CD4-positive, alpha-beta T cell (primary cell): ENCODE data around the gene PID1. TPM values are rescaled to one million over a fixed set of nuclear protein-coding genes. Genes with fewer than 3 reads are reported as not detected.

Experiments used
- ATAC-seq: fragments of 200-7000 bp; cut with Tn5 transposase; one replicate; pipeline ENCODE4 v1.10.0; 2022; ENCODE audit warnings: mild to moderate bottlenecking; ENCODE audit not compliant: poor library complexity
- CTCF ChIA-PET: fragments of 350-600 bp; sonication (Branson Sonifier 250); formaldehyde crosslinking; loops from one replicate; lab custom pipeline; 2021; ENCODE audit warnings: antibody characterized with exemption, inconsistent platforms; lab: Charles Lee
- POLR2A ChIA-PET: fragments of 350-600 bp; sonication (Branson Sonifier 250); formaldehyde crosslinking; loops from one replicate; lab custom pipeline; 2021; ENCODE audit warnings: antibody characterized with exemption, inconsistent platforms; lab: Charles Lee
- DNase-seq, 14 experiments: peaks; one replicate each; pipeline ENCODE4 v3.0.0-alpha.2; 2013 to 2020; ENCODE audit warnings: mixed read lengths in 2 of 14
- H3K27ac ChIP-seq, 2 donors: one replicate each; pipeline versions ENCODE4 v1.5.1 to v1.7.0; 2013; ENCODE audit warnings: low read length in 2 of 2, low read depth in 1 of 2, mild to moderate bottlenecking in 1 of 2
- H3K27me3 ChIP-seq, 2 experiments: 1 replicate in 1 of 2; 2 replicates in 1 of 2; pipeline versions ENCODE4 v1.6.1 to v1.7.0; 2013; ENCODE audit warnings: low read length in 2 of 2, control low read depth in 1 of 2, mild to moderate bottlenecking in 1 of 2, moderate library complexity in 1 of 2; ENCODE audit not compliant: insufficient read depth in 2 of 2, control insufficient read depth in 1 of 2
- H3K36me3 ChIP-seq: one replicate; pipeline ENCODE4 v1.6.1; 2013; ENCODE audit warnings: low read length, control low read depth; ENCODE audit not compliant: insufficient read depth
- H3K4me1 ChIP-seq: one replicate; pipeline ENCODE4 v1.6.1; 2013; ENCODE audit warnings: low read length, control low read depth; ENCODE audit not compliant: insufficient read depth
- H3K4me3 ChIP-seq: one replicate; pipeline ENCODE4 v1.5.1; 2013; ENCODE audit warnings: mild to moderate bottlenecking, low read length, moderate library complexity
- H3K9me3 ChIP-seq, 2 experiments: 1 replicate in 1 of 2; 2 replicates in 1 of 2; pipeline versions ENCODE4 v1.6.1 to v1.7.0; 2013; ENCODE audit warnings: low read length in 2 of 2, mild to moderate bottlenecking in 2 of 2, control low read depth in 1 of 2, moderate library complexity in 1 of 2; ENCODE audit not compliant: control insufficient read depth in 1 of 2, insufficient read depth in 1 of 2
- H3K27ac Mint-ChIP-seq: one replicate; pipeline ENCODE4 v1.8.0; 2020; ENCODE audit warnings: mixed read lengths
- H3K27me3 Mint-ChIP-seq: one replicate; pipeline ENCODE4 v1.8.0; 2021; ENCODE audit warnings: mixed read lengths
- H3K36me3 Mint-ChIP-seq: one replicate; pipeline ENCODE4 v1.8.0; 2021; ENCODE audit warnings: low read depth, mixed read lengths
- H3K4me1 Mint-ChIP-seq: one replicate; pipeline ENCODE4 v1.8.0; 2021; ENCODE audit warnings: low read depth, mixed read lengths
- H3K4me3 Mint-ChIP-seq: one replicate; pipeline ENCODE4 v1.8.0; 2020; ENCODE audit warnings: mild to moderate bottlenecking, mixed read lengths
- H3K9me3 Mint-ChIP-seq: one replicate; pipeline ENCODE4 v1.8.0; 2020; ENCODE audit warnings: mixed read lengths
- CTCF ChIP-seq: fragments of 200-600 bp; IDR thresholded peaks from one replicate; pipeline ENCODE4 v1.8.0; 2022; ENCODE audit warnings: antibody characterized with exemption, mild to moderate bottlenecking
- intact Hi-C, 2 experiments: fragments of 100-400 bp; cut with DNase I in 1 of 2; cut with micrococcal nuclease in 1 of 2; formaldehyde crosslinking; loops; one replicate each; pipeline versions ENCODE4 v1.15.1 to v1.9.0; 2023 to 2025; cut with DNase I, micrococcal nuclease
- total RNA-seq, 174 experiments: library from RNA in 2 of 174; stranded (reverse) in 2 of 174; gene quantifications; one replicate each; pipeline ENCODE4 v1.2.3 and lab custom pipeline; 2021 to 2026

Gene PID1
- total RNA-seq, 2 experiments from 2014 or later = 0.38 to 0.53 TPM

GRCh38 chr2:229273006-229273722, 2.1 kb upstream of the PID1 start:
- H3K4me3 ChIP-seq = no peak overlapping the region
- Mint-ChIP-seq H3K36me3 (no peaks in the 10 kb centered on the region), H3K27me3 (peaks cover 42% of the 10 kb centered on the region), H3K9me3 (no peaks in the 10 kb centered on the region), H3K4me3 (no peak overlapping the region), H3K4me1 (no peaks in the 10 kb centered on the region), H3K27ac (no peak overlapping the region)
- ATAC-seq (no peak), DNase-seq (no peak)
- peaks cover 4 to 20% of the 10 kb centered on the region in 2 experiments for H3K27me3 ChIP-seq
- H3K4me1 ChIP-seq = no peaks in the 10 kb centered on the region
- ChIA-PET POLR2A (no interaction called here), CTCF (no interaction called here)
- H3K27ac ChIP-seq = no peak overlapping the region
- intact Hi-C loops = loop anchor here in 1 of 2 experiments (5.0 kb wide), 1 partner anchor 1381 kb away; no protein-coding TSS in a partner anchor
- peaks cover 0 to 8% of the 10 kb centered on the region in 2 experiments for H3K9me3 ChIP-seq
- no peak for TF ChIP-seq CTCF
- no peaks in the 10 kb centered on the region for H3K36me3 ChIP-seq

- H3K36me3 Mint-ChIP-seq = no peaks in the 10 kb centered on the region
- H3K4me1 Mint-ChIP-seq = no peaks in the 10 kb centered on the region
- DNase-seq = no peak
- no peaks in the 10 kb centered on the region for H3K4me1 ChIP-seq
- H3K27ac ChIP-seq = no peak overlapping the region
- no peak for TF ChIP-seq CTCF
- H3K36me3 ChIP-seq = no peaks in the 10 kb centered on the region
- no peak overlapping the region for H3K4me3 Mint-ChIP-seq
- CTCF ChIA-PET = no interaction called here
- peaks cover 4 to 20% of the 10 kb centered on the region in 2 experiments for H3K27me3 ChIP-seq
- no peak overlapping the region for H3K27ac Mint-ChIP-seq
- intact Hi-C loops = loop anchor here in 1 of 2 experiments (5.0 kb wide), 1 partner anchor 1378 kb away; no protein-coding TSS in a partner anchor
- H3K4me3 ChIP-seq = peak overlapping the region; percentile 1
- POLR2A ChIA-PET = no interaction called here
- H3K27me3 Mint-ChIP-seq = peaks cover 42% of the 10 kb centered on the region
- H3K9me3 Mint-ChIP-seq = no peaks in the 10 kb centered on the region
- peaks cover 0 to 7% of the 10 kb centered on the region in 2 experiments for H3K9me3 ChIP-seq
- no peak for ATAC-seq
Measured at GRCh38 chr2:229269941-229270340, 1.1 kb downstream of the PID1 start.

GRCh38 chr2:229269146-229269545, 1.9 kb downstream of the PID1 start:
- no peaks in the 10 kb centered on the region for H3K9me3 Mint-ChIP-seq
- H3K4me1 Mint-ChIP-seq = no peaks in the 10 kb centered on the region
- ATAC-seq = no peak
- Histone ChIP-seq H3K27ac (no peak overlapping the region), H3K4me3 (peak overlapping the region; percentile 1), H3K9me3 (peaks cover 0 to 5% of the 10 kb centered on the region in 2 experiments), H3K36me3 (no peaks in the 10 kb centered on the region), H3K4me1 (no peaks in the 10 kb centered on the region), H3K27me3 (peaks cover 4 to 20% of the 10 kb centered on the region in 2 experiments)
- DNase-seq = no peak
- H3K27me3 Mint-ChIP-seq = peaks cover 42% of the 10 kb centered on the region
- POLR2A ChIA-PET = no interaction called here
- no peaks in the 10 kb centered on the region for H3K36me3 Mint-ChIP-seq
- intact Hi-C loops = no loop called here
- CTCF ChIA-PET = no interaction called here
- TF ChIP-seq CTCF = no peak
- no peak overlapping the region for H3K27ac Mint-ChIP-seq
- no peak overlapping the region for H3K4me3 Mint-ChIP-seq
